ENCODE results near the gene ARMC5.
"Not testable (repeated sequence)": the region's sequence is repeated elsewhere in the genome, so short reads cannot be mapped to it uniquely, and the experiment has no call there.

ARMC5 gene

GRCh38 chr16:31496670-31497069 is 37.4 kb downstream of the ARMC5 start:
- no peak for DNase-seq (ENCODE audit: low read depth in 2 of 2)

GRCh38 chr16:31498493-31498892 is 39.2 kb downstream of the ARMC5 start:
- no peak for DNase-seq (ENCODE audit: low read depth in 2 of 2)

DNA sequence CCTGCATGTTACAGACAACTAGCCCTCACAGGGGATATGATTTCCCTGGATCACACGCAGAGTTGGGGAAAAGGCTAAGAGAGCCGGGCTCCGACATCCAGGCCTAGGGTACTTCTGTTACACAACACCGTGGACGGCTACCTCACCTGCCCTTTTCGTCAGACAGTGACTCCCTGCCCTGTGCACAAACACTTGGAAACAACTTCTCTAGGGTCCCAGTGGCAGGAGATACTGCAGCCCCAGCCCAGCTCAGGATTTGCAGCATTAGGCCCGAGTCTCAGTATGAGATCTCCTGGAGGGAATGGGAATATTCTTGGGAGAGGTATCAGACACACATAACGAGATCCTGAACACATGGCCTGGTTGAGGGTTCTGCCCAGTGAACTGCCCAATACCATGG is 40.6 kb downstream of the ARMC5 start:
- DNase-seq (ENCODE audit: low read depth in 2 of 2), result no peak

DNA sequence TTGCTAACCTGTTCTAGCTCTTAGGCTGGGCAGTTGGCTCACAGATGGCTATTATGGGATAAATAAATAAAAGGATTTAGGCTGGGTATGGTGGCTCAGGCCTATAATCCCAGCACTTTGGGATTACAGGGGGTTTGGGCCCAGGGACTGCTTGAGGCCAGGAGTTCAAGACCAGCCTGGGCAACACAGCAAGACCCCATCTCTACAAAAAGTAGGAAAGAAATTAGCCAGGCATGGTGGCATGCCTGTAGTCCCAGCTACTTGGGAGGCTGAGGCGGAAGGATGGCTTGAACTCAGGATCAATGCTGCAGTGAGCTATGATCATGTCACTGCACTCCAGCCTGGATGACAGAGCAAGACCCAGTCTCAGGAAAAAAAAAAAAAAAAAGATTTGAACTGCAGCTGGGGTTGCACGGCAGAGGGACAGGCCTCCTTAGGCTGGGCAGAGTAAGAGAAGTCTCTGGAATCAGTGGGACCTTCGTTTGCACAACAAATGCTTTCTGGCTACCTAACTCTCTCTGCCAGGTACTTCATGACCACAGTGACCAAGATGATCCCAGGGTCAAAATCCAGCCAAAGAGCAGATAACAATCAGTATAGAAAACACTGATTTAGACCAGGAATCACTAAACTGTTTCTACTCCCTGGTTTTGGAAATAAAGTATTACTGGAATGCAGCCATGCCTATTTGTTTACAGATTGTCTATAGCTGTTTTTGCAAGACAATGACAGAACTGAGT is 42.1 kb downstream of the ARMC5 start:
- DNase-seq (ENCODE audit: low read depth in 2 of 2), result no peak

DNA sequence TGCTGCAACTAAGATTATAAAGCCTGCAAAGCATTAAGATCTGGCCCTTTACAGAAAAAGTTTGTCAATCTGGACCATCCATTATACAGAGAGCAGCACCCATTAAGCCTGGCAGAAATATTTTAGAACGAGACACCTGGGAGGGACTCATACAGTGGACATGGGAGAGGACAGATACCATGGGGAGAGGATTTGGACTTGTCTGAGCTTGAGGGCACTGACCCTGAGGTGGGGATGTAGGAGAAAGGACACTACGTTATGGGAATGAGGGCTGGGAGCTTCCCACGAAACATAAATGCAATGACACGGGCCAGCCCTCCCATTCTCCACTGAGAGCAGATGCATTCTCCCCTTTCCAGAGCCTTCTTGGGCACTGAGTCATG is 42.7 kb downstream of the ARMC5 start:
- no peak for DNase-seq (ENCODE audit: low read depth in 2 of 2)

DNA sequence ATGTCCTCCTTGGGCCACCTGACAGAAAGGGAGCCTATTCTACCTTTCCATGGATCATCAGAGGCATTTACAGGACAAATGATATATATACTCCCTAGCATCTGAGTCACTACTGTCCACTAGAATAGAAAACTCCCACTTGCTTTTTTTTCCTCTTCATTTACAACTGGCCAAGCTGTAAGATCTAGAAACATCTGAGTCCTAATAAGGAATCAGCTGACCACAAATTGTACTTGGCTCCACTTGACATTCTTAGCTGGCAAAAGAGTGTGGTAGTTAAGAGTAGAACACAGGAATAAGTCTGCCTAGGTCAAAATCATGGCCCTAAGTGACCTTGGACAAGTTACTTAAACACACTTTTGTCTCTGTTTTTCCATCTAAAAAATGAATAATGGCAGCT is 43.7 kb downstream of the ARMC5 start:
- no peak for DNase-seq (ENCODE audit: low read depth in 2 of 2)

DNA sequence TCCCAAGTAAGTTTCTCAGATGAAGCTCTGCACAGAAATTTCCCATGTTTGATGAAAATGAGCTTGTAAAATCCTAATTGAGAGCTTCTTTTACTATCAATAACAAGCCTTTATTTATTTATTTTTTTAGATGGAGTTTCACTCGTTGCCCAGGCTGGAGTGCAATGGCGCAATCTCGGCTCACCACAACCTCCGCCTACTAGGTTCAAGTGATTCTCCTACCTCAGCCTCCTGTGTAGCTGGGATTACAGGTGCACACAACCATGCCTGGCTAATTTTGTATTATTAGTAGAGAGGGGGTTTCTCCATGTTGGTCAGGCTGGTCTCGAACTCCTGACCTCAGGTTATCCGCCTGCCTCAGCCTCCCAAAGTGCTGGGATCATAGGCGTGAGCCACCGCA is 44.3 kb downstream of the ARMC5 start:
- DNase-seq (ENCODE audit: low read depth in 2 of 2), result not testable (repeated sequence)

GRCh38 chr16:31504159-31504558 is 44.9 kb downstream of the ARMC5 start:
- DNase-seq (ENCODE audit: low read depth in 2 of 2), result no peak

DNA sequence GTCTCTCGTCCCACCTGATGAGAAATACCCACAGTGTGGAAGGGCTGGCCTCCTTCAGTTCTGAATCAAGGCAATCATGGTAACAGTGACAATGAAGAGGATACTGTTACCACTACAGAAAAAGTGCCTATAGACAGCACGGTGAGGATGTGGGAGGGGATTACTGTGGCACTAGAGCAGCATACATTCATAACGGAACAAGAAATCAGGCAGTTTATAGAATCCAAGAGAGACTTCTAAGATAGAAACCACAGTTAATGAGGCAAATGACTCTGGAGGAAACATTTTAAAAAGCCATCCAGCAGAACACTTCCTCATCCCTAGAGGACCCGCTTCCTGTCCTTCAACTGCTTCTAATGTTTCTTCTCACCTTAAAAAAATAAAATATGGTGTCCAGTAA is 46.2 kb downstream of the ARMC5 start:
- no peak for DNase-seq (ENCODE audit: low read depth in 2 of 2)

GRCh38 chr16:31507617-31507928 is 48.3 kb downstream of the ARMC5 start:
- DNase-seq (ENCODE audit: low read depth in 2 of 2), result no peak

GRCh38 chr16:31507929-31508705 is 48.8 kb downstream of the ARMC5 start, which contains the start of gene RUSF1:
Gene RUSF1, minus strand, starts transcription at chr16:31508391. Its CDS starts 18 bp downstream, at chr16:31508373.
- DNase-seq (ENCODE audit: low read depth in 2 of 2), result peak; percentile 82 to 83

- DNase-seq (ENCODE audit: low read depth in 2 of 2), result no peak
These were observed 49.5 kb downstream of the ARMC5 start for GRCh38 chr16:31508706-31509195.

DNA sequence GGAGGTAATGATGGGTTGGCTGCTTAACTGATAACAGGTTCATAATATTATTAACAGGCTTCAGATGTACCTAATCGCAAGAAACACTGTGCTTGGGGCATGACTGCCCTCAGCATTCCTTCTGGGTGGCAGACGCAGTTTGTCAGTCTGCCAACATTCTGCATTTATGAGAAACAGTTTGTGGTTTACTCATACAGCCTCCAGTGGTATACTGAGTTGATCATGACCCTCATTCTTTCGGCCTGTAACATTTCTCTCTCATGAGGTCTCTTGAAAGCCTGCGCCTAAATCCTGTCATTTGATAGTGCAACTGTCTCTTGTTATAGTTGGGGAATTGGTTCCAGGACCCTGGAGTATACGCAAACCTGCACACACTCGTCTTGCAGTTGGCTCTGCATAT is 53.8 kb downstream of the ARMC5 start:
- no peak for DNase-seq (ENCODE audit: low read depth in 2 of 2)

- DNase-seq (ENCODE audit: low read depth in 2 of 2), result no peak
These were observed 54.6 kb downstream of the ARMC5 start for GRCh38 chr16:31513884-31514283.
